BJ (cell line): ENCODE data around the gene PIAS4. TPM values are rescaled to one million over a fixed set of nuclear protein-coding genes. Genes with fewer than 3 reads are reported as not detected.

Experiments
- CTCF ChIA-PET: fragments of 350-600 bp; formaldehyde crosslinking; extraction: SDS; loops from one replicate; lab custom pipeline; 2021; ENCODE audit warnings: antibody characterized with exemption, inconsistent platforms; lab: Yijun Ruan, JAX
- POLR2A ChIA-PET: fragments of 300-600 bp; sonication (Branson Sonifier 250); formaldehyde crosslinking; extraction: SDS; loops from one replicate; lab custom pipeline; 2021; ENCODE audit warnings: antibody characterized with exemption; lab: Charles Lee
- DNase-seq: peaks from one replicate; pipeline ENCODE4 v3.0.0-alpha.2; 2011; ENCODE audit warnings: low read depth
- H3K27me3 ChIP-seq: 2 replicates; pipeline ENCODE4 v1.6.0; 2011; ENCODE audit warnings: low read length; ENCODE audit not compliant: control insufficient read depth, insufficient read depth
- H3K36me3 ChIP-seq: 2 replicates; pipeline ENCODE4 v1.5.1; 2011; ENCODE audit warnings: low read length; ENCODE audit not compliant: control insufficient read depth, insufficient read depth
- H3K4me3 ChIP-seq: 2 replicates; pipeline ENCODE4 v1.5.1; 2011; ENCODE audit warnings: low read depth, mild to moderate bottlenecking, control low read depth, low read length
- CTCF ChIP-seq: IDR thresholded peaks from 2 replicates; pipeline ENCODE4 v1.5.1; 2011; ENCODE audit warnings: low read depth, mild to moderate bottlenecking, control low read depth, inconsistent platforms, low read length, moderate library complexity; ENCODE audit not compliant: insufficient read depth
- polyA plus RNA-seq: library from polyadenylated mRNA; depleted of rRNA; stranded (reverse); fragments of >200 nt; gene quantifications from 2 replicates; pipeline ENCODE4 v1.2.3, GENCODE V29; 2011

The PIAS4 gene
- polyA plus RNA-seq, 1 experiment, result 18.2 TPM

DNA sequence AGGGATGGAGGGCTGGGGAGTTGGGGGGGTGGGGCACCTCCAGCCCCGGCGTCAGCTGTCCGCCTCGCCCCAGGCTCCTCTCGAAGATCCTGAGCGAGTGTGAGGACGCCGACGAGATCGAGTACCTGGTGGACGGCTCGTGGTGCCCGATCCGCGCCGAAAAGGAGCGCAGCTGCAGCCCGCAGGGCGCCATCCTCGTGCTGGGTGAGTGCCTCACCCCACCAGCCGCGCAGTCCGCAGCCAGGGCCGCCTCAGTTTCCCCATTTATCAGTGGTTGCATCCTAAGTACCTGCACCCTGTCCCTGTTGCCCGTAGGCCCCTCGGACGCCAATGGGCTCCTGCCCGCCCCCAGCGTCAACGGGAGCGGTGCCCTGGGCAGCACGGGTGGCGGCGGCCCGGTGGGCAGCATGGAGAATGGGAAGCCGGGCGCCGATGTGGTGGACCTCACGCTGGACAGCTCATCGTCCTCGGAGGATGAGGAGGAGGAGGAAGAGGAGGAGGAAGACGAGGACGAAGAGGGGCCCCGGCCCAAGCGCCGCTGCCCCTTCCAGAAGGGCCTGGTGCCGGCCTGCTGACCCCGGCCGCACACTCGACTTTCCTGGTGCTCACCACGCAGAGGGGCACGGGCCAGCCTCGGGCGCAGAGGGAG lies 29.9 kb downstream of the PIAS4 start:
- no peak for DNase-seq
- no peak overlapping the region for H3K4me3 ChIP-seq
- TF ChIP-seq CTCF, result no peak
- CTCF ChIA-PET, result no interaction called here
- H3K36me3 ChIP-seq, result peaks cover 32% of the 10 kb centered on the region
- POLR2A ChIA-PET, result no interaction called here
- no peaks in the 10 kb centered on the region for H3K27me3 ChIP-seq

- no peak for DNase-seq
- ChIA-PET POLR2A (no interaction called here), CTCF (no interaction called here)
- Histone ChIP-seq H3K27me3 (no peaks in the 10 kb centered on the region), H3K36me3 (peaks cover 30% of the 10 kb centered on the region), H3K4me3 (no peak overlapping the region)
- no peak for TF ChIP-seq CTCF
Observed at GRCh38 chr19:4038057-4038456, 30.5 kb downstream of the PIAS4 start.

DNA sequence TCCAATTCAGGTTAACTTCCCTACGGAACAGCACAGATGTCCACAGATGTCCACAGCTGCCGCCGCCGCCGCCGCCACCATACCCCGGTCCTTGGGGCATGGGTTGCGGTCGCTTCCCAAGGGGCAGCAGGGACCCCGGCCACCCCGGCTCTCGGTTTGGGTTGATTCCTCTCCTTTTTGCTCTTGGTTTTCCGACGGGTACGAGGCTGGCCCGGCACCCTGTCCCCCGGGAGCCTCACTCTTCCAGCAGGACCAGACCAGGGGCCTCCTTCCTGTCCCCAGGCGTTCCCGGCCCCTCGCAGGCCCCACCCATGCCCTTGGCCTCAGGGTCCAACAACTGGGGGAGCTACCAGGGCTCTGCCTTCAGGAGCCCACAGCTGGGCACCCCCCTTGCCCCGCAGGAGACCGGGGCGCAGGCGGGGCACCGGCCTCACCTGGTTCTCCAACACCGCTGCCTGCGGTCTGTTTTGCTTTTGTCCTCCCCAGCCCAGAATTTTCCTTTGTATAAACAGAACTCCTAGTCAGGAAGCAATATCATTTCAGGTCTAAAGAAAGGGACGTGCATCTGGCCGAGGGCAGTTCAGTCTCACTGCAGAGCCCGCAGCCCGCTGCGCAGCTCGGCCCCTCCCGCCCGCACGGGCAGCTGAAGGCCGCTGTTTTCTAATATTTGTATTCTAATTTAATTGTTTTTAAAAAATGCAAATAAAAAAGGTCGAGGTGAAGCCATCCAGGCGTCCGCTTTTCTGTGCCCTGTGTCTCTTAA lies 31.3 kb downstream of the PIAS4 start:
- TF ChIP-seq CTCF, result no peak
- POLR2A ChIA-PET, result no interaction called here
- Histone ChIP-seq H3K36me3 (peaks cover 26% of the 10 kb centered on the region), H3K27me3 (no peaks in the 10 kb centered on the region), H3K4me3 (no peak overlapping the region)
- no peak for DNase-seq
- CTCF ChIA-PET, result no interaction called here

DNA sequence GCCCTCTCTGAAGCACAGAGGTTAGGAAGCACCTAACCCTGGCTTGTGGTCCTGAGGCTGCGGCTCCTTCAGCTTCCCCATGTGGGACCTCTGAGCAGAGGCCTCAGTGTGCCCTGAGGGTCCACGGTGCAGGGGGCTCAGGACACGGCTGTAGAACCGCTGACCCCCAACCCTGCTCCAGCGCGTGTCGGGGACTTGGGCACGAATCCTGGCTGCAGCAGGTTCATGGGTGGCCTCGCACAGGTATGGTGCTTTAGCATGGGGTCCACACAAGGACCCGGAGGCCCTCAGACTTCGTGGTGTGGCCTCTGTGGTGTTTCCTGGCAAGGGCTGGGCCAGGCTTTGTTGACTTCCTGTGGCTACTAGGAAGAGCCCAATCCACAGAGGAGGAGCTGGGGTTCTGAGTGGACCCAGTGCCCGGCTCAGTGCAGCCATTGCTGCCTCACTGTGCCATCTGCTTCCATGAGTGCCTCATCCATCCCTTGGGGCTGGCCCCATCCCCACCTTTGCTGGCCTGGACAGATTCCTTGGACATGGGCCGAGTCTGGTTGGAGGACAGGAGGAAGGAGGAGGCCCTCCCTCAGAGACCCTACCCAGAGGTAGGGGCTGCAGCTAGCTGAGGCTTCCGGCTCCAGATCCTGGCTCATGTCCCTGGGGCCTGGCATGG lies 34.7 kb downstream of the PIAS4 start:
- ChIA-PET POLR2A (no interaction called here), CTCF (no interaction called here)
- Histone ChIP-seq H3K27me3 (no peaks in the 10 kb centered on the region), H3K36me3 (peaks cover 15% of the 10 kb centered on the region), H3K4me3 (no peak overlapping the region)
- no peak for DNase-seq
- TF ChIP-seq CTCF, result no peak

DNA sequence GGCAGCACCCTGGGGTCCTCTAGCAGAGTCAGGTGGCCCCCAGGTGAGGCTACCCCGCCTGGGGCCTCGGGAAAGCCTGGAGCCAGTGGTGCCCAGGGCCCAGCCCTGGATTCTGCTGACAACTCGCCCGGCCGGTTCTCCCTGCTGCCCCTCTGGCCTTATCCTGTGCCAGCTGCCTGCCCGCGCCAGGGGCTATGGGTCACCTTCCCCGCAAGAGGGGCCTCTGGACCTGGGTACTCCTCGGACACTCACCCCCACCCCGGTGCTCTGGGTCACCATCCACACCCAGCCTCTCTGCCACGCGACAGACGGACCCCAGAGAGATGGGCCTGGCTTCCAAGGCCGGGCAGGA lies 35.2 kb downstream of the PIAS4 start:
- Histone ChIP-seq H3K4me3 (no peak overlapping the region), H3K36me3 (peaks cover 11% of the 10 kb centered on the region), H3K27me3 (no peaks in the 10 kb centered on the region)
- TF ChIP-seq CTCF, result no peak
- ChIA-PET CTCF (no interaction called here), POLR2A (no interaction called here)
- DNase-seq, result no peak
